ENCODE data around the gene PRKAR1B.

The PRKAR1B gene

GRCh38 chr7:504221-505111, 222.6 kb downstream of the PRKAR1B start:
- DNase-seq, result no peak

GRCh38 chr7:503575-504111, 223.4 kb downstream of the PRKAR1B start:
- DNase-seq, result no peak

GRCh38 chr7:502296-502695, 224.8 kb downstream of the PRKAR1B start:
- DNase-seq, result no peak

GRCh38 chr7:501526-501925, 225.6 kb downstream of the PRKAR1B start:
- no peak for DNase-seq

- no peak for DNase-seq
Observed at GRCh38 chr7:500521-501420, 226.3 kb downstream of the PRKAR1B start.

GRCh38 chr7:499853-500485, 227.1 kb downstream of the PRKAR1B start:
- no peak for DNase-seq
